Endothelial cell of umbilical vein (primary cell): ENCODE data around the gene ACTR3C.

Experiments
- EZH2 ChIP-seq: IDR thresholded peaks from 2 replicates; pipeline ENCODE4 v1.6.1; 2012; ENCODE audit warnings: borderline replicate concordance, low read depth, mild to moderate bottlenecking, moderate library complexity, low read length, inconsistent platforms; ENCODE audit not compliant: severe bottlenecking
- GATA2 ChIP-seq: IDR thresholded peaks from 2 replicates; pipeline ENCODE4 v1.7.0; 2011; ENCODE audit warnings: low read depth, mild to moderate bottlenecking, moderate library complexity, mixed read lengths, low read length; ENCODE audit not compliant: insufficient read length, insufficient read depth
- POLR2A ChIP-seq: IDR thresholded peaks from 2 replicates; pipeline ENCODE4 v1.6.1; 2012; ENCODE audit warnings: low read depth, mild to moderate bottlenecking, control low read depth, low read length
- POLR2AphosphoS5 ChIP-seq: IDR thresholded peaks from 2 replicates; pipeline ENCODE4 v1.6.1; 2012; ENCODE audit warnings: low read depth, mild to moderate bottlenecking, control low read depth, low read length, moderate library complexity; ENCODE audit not compliant: insufficient read depth
- TF ChIP-seq, protein P1 (sequence below), 2 donors: IDR thresholded peaks; 1 replicate in 1 of 2; 2 replicates in 1 of 2; pipeline ENCODE4 v1.5.1; 2011; ENCODE audit warnings: low read length in 2 of 2, mild to moderate bottlenecking in 2 of 2, moderate library complexity in 2 of 2, control low read depth in 1 of 2, inconsistent platforms in 1 of 2, low read depth in 1 of 2; ENCODE audit not compliant: insufficient read depth in 1 of 2; ENCODE audit errors: extremely low read depth in 1 of 2

DNA sequence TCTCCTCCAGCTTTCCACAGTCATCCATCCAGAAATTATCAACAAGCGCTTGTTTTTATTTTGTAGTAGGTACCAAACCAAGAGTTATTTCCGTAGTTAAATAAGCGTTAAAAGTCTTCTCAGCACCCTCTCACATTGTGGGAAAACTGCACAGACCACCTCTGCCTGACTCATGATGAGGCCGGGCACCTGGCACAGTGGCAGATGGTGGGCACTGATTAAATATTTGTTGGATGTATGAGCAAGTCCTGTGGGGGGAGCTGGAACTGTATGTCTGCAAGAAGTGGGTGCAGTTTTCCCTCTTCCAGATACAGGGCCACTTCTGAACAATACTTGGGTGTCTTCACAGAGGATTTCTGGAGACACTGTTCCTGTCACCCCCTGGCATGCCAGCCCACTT is 40.0 kb upstream of the ACTR3C start:
- TF ChIP-seq, protein P1, sequence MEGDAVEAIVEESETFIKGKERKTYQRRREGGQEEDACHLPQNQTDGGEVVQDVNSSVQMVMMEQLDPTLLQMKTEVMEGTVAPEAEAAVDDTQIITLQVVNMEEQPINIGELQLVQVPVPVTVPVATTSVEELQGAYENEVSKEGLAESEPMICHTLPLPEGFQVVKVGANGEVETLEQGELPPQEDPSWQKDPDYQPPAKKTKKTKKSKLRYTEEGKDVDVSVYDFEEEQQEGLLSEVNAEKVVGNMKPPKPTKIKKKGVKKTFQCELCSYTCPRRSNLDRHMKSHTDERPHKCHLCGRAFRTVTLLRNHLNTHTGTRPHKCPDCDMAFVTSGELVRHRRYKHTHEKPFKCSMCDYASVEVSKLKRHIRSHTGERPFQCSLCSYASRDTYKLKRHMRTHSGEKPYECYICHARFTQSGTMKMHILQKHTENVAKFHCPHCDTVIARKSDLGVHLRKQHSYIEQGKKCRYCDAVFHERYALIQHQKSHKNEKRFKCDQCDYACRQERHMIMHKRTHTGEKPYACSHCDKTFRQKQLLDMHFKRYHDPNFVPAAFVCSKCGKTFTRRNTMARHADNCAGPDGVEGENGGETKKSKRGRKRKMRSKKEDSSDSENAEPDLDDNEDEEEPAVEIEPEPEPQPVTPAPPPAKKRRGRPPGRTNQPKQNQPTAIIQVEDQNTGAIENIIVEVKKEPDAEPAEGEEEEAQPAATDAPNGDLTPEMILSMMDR (IDR thresholded peaks at IDR 0.05; ENCODE audit: extremely low read depth in 1 of 2, insufficient read depth in 1 of 2, low read depth in 1 of 2, low read length in 2 of 2): no peak
- TF ChIP-seq GATA2 (no peak), POLR2AphosphoS5 (no peak), POLR2A (no peak), EZH2 (no peak)
